Ureter (tissue), 1 donor: ENCODE results near the gene PTPRJ. TPM values are rescaled to one million over a fixed set of nuclear protein-coding genes. Genes with fewer than 3 reads are reported as not detected.

Source experiments
- DNase-seq: peaks from one replicate; pipeline ENCODE4 v3.0.0-alpha.2; 2020; ENCODE audit warnings: low spot score
- total RNA-seq: library from RNA; stranded (reverse); gene quantifications from one replicate; pipeline ENCODE4 v1.2.4, GENCODE V29; 2023
- donor health status: DM: yes; HTN: yes; CAD: no.

PTPRJ gene
- total RNA-seq, 1 donor from 2014 or later, result 18.0 TPM

DNA sequence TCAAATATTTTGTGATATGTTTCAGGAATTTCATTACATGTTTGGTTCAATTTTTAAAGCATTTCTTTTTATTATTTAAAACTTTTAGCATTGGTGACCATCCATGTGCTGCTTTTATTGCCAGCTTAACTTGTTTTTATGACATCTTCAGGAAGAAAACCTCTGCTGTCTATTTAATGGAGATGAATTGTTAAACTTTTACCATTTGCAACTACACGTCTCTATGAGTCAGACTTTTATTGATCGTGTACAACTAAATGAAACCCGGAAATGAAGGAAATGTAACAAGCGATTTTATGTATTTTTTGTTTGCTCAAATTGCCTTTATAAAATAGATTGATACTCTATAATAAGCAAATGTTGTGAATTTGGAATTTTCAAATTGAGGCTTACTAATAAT lies 113.0 kb downstream of the PTPRJ start:
- DNase-seq, result no peak

DNA sequence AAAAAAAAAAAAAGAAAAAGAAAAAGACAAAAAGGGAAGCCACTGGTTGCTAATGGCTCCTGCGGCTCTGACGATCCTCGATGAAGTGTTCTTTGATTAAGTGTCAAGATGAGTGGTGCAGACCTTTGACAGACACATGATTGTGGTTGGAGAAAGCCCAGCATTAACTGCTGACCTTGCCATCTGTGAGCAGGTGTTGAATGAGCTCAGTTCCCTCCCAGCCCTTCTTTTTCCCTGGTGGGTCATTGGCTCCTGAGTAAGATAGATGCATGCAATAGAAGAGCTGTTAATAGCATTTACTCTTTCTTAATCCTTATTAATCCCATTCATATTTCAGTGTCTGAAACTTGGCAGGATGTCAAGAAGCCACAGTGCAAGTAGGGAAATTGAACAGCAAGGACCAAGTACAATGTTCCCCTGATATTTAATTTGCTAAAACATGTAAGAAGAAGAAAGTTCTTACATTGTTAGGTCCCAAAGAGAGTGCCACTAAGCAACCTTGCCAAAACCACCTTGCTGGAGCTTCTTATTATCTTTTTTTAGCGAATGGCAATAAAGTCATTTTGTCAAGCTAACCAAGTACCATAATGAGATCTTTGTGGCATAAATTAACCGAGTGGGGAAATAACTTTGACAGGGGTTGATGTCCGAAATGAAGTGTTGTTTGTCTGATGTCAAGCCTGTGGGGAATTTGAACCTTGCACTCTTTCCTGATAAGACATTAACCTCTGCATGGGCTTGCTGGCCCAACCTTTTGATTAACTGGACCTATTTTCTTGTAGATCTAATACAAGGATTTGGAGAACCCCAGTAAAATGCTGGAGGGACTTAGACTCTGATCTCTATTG lies 113.7 kb downstream of the PTPRJ start:
- peak; percentile 29 for DNase-seq

DNA sequence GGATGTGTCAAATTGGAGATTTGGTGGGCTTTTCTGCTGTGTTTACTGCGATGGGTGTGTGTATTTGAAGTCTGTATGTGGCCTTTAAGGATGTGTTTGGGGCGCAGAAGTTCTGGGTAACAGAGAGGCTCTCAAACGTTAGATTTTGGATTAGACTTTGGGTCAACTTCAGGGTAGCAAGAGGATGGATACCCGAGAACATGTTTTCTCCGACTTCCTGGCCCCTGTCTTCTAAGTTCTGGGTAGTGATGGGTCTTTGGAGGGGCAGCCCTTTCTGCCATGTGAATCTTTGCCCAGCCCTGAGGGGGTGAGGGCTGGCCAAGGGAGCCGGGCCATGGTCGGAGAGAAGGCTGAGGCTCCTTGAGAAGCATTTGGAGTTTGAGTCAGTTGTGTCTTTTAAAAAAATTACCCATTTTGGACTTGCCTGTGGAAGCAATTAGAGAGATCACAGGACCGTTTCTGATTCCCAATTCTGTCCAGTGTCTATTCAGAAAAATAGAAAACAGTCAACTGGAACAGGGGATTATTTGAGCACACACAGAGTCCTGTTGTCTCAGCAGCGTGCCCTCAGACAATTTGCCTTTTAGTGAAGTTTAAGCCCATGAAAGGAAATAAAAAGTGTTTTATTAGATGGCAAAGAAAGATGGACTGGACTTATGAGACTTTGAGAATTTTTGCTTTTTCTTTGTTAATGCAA lies 114.4 kb downstream of the PTPRJ start:
- peak; percentile 24 for DNase-seq

DNA sequence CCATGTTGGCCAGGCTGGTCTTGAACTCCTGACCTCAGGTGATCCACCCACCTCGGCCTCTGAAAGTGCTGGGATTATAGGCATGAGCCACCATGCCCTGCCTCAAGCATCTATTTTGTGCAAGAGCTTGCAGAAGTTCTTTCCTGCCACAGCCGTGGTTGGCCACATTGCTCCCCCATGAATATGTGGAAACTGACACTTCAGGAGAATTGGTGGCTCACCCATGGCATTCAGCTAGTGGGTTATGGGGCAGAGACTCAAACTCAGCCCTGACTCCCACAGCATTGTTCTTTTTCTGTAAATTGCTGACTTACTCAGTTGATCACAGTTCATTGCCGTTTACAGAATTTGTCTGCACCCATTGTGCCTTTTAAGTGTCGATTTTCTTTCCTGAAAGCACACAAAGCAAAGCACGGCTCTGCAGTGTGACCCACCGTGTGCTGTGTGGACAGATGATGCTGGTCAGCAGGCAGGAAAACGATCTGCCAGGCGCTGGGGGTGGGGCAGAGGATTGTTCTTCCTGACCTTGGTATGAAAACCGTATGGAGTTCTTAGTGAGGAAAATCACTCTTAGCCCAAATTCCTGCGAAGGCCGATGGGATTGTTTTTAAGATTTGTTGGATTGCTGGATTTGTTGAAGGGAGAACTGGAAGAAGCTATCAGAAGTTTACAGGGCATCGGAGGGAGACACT lies 115.6 kb downstream of the PTPRJ start:
- DNase-seq, result peak; percentile 34

DNA sequence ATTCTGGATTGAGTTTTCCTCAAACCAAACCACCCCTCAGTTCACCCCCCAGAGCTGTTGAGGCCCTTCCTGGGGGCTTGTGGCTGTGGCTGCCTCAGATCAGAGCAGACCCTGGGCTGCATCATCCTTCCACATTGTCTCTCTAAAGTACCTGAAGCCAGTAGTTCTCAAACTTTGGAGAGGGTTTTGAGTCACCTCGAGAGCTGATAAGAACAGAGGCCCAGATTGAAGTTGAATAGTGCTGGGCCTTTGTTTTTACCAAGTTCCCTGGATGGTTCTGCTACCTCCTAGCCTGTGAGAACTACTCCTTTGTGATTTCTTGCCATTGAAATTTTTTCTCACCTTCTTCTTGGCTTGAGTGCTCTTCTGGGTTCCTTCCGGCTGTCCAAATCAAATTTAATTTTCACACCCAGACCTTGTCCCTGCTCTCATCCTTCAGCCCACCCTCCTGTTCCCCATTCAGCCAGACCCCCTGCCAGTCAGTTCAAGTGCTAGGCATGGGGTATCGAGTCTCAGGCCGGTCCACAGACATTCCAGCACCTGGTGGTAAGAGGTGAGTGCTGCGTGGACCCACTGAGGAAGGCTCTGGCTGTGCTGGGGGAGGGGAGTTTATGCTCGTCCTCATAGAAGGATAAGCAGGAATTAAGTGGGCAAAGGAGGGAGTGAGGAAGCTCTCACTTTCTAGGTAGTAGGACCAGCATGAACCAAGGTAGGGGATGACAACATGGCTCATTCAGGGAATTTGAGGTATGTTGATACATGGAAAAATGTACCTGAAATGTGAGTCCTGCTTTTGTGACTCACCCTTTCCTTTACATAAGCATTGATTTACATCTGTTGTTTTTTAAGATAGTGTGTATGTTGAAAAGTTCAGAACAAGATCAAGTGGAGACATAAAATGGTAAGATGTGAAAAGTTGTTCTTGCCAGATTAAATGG lies 116.5 kb downstream of the PTPRJ start:
- DNase-seq, result peak; percentile 25

DNA sequence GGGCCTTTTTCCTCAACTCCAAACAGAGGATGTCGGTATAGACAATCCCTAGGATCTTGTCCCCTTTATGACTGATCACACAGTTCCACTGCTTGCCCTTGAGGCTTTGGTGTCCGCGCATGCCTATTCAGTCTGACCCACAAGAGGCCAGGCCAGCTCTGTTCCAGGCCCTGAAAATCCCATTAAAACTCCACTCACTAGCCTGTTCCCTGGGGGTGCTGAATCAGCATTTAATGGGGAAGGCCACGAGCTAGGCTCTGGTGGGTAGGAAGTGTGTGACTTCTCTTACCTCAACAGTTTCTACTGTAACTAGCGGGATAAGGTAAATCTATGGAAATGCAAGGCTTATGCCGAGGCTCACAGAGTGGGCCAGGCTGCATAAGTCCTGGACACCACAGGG lies 117.7 kb downstream of the PTPRJ start:
- peak; percentile 28 for DNase-seq

DNA sequence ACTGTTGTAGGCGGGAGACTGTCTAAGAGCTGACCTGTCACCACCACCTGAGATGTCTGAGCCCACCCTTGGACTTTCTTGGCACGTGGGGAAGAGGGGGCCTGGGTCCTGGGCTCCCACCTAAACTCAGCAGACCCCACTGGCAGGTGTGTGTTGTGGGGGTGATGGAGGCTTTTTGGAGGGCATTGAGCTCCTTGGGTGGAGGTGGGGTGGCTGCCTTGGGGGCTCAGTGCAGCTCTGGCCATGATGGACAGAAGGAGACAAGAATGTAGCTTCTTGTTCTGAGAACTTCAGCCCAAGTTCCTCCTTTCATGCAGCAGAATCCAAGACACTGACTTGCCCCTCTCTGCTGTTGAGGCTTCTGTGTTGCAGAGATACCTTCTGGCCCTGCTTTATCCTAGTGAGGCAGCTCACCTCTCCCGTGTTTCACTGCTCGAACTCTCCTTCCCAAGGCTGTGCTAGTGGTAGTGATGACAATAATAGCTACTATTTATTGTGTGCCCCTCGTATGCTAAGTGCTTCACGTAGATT lies 119.6 kb downstream of the PTPRJ start:
- DNase-seq, result peak; percentile 28

DNA sequence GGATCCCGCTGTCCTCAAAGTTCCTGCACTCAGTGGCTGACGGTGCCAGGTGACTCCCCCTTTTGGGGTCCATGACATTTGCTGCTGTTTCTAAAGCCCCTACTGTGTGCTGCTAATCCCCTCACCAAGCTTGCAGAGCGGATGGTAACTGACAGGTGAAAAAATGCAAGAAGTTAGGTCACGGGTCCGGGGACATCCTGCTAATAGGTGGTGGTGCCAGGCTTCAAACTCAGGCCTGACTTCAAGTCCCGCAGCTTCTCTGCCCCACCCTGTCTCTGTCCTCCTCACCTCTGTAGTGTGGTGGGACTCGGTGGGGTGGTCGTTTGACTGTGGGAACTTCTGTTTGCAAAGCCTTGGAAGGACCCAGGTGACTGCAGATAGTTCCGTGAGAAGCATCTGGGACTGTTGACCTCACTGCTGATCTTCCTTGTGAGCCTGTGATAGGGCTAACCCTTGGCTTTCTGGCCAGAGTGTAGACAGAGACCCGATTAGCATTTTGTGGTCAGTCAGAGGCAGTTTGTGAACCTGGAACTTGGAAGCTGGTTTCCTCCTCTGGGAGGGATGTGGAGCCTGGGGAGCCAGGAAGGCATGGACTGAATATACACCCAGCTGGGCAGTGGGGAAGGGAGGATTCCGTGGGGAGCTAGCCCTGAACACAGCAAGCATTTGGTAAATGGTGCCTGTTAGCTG lies 120.8 kb downstream of the PTPRJ start:
- DNase-seq, result peak; percentile 22

DNA sequence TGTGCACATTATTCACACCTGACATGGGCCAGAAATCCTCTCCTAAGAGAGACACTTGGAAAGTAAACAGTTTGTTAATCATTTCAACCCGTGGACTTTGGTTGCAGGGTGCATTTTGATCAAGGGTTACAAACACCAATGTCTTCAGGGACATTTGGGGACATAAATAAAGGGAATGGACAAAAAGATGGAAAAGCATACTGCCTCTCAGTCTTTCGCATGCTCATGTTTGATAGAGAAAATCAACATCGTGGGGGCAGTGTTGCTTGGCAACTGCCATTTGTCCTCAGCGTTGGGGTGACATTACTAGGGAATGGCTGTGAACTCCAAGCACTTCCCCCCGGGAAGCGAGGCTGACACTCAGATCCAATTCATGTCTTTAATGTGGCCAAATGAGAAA lies 121.6 kb downstream of the PTPRJ start:
- no peak for DNase-seq

DNA sequence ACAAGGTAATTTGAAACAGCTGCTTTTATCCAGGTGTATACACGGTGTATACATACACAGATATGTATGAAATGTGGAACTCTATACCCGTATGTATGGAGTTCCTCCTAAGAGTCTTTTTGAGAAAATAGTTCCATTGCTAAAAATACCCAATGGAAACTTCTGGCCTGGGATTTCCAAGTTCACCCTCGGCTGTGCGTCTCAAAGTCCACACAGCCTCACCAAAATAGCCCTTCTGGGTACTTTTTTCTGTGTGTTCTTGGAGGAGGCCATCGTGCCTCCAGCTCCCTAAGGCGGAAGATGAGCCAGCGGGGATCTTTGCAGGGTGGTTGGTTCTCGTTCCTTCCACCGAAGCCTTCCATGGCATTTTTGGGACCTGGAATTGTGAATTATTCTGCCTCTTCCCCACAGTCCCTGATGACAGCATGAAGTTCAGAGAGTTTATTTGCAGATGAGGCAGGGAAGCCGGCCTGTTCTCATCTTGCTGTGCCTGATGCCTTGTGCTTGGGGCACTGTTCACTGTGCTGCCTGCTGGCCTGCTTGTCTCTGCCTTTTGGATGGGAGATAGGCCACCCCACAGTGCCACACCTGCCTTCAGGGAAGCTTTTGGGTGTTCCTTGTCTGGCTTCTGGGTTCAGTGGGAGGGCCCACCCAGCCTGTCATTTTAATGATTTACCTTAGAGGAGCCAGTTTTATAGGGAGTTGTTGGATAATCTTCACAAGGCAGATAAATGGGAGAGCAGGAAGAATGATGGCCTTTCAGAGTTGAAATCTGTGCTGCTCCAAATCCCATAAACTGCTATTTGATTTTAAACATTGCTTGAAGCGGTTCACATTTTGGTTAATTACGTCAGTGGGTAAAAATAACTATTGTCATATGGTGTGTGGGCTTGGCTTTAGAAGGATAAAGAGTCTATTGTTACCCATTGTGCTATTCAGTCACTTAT lies 123.5 kb downstream of the PTPRJ start:
- peak; percentile 37 for DNase-seq

DNA sequence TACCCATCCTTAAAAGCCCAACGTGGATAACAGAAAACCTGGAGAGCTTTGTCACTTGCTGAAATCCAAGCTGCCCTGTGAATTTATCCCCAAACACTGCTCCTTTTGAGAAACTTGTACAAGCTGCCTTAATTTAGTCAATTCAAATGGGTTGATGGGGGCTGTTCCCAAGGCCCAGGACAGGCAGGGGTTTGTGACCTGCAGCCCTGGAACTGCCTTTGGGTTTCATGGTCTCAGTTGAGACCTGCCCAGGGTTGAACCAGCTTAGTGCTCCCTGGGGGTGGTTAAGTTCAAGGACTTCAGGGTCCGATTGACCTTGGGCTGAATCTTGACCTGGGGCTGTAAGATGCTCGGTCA lies 124.2 kb downstream of the PTPRJ start:
- peak; percentile 19 for DNase-seq

DNA sequence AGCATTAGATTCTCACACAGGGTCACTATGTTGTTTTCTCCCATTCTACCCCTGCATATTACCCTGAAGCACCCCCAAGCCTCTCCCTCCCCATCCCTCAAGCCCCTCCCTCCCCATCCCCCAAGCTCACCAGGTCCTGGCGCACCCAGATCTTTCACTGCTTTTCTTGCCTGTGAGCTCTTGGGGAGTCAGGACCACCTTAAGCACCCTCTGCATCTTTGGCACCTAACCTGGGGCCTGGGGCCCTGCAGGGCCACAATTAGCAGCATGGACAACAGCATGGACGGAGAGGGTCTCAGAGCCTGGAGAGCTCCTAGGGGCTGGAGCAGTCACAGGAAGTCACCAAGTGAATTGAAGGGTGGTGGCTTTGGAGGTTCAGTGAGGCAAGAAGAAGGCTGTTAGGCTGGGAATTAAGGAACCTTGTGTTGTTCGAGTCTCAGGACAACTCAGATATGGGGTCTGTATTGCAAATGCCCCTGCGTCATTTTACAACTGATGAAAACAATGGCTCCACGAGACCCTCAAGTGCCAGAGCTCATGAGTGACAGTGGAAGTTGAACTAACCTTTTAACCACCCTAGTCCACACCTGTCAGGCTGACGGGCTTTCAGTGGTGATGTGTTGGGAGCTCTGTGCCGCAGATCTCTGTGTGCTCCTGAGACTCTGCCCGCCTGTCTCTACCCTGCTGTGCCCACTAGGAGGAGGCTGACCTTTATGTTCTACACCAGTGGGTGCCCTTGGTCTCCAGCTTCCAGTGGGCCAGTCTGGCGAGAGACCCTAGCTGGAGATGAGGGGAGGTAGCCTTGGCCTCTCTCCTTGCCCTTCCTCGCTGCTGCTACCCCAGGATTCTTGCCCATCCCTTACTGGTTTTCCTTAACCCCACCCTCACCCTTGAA lies 125.0 kb downstream of the PTPRJ start:
- peak; percentile 17 for DNase-seq

DNA sequence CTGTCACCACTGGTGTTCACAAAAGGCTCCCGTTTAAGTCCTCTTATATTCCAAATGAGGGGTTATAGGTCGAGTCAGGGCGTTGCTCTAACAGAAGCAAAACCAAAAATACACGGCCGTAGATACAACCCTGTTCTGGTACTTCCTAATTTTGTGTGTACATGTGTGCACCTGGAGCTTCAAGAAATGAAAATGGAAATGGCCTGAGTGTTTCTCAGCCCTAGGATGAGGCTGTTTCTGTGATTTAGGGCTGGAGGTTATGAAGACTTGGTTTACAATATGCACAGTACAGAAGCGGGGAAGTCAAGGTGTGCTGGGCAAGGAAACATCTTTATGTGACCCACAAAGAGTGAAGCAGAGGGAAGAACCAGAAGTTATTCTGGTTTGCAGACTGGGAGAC lies 125.8 kb downstream of the PTPRJ start:
- no peak for DNase-seq

DNA sequence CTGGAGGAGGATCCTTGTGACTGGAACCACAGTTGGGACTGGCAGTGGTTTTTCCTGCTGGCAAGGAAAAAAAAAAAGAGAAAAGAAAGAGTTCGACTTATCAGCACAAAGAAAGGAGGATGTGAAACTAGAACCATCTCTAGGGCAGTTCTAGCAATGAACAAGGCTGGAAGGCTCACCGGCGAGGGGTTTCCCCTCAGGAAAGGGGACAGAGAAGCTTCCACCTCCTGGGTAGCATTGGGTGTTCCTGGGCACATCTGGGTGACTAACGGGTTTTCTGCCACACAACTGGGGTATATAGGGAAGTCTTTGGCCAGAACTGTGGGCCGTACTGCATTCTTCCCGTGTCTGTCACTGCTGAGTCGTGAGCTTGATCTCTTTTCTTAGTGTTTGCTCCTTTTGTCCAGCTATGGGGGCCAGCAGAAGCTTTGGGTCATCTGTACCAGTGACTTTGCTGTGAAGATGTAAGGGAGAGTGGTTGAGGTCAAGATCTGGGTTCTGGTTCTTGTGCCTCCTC lies 126.9 kb downstream of the PTPRJ start:
- DNase-seq, result peak; percentile 40

DNA sequence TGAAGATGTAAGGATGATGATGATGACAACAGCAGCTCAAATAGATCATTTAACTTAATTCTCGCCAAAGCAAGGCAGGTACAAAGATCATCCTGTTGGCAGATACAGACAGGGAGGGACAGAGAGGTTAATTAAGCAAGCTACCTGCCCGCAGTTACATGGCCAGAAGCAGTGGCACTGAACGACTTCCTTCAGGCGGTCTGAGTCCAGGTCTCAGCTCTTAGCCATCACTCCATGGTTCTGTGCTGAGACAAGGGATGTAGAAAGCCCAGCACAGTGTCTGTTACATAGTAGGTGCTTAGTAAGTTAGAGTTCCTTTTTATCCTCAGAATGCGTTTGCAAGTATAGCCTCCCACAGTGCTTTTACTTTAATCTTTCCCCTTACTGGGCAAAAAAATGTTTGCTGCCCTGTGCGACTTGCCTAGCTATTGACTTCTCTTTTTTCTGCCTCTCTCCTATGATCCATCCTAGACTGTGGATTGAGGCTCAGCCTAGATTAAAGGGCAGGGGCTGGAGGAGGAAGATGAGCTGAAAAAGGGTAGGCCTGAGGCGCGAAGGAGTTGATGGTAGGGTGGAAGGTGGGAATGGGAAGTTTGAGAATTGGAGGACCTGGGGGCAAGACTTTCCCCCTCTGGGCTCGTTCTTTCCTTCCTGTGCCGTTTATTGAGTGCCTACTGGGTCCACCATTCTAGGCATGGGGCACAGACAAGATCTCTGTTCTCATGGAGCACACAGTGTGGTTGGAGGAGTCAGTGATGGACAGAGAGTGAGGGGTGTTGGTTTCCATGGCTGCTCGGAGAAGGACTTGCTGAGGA lies 128.1 kb downstream of the PTPRJ start:
- DNase-seq, result peak; percentile 36

DNA sequence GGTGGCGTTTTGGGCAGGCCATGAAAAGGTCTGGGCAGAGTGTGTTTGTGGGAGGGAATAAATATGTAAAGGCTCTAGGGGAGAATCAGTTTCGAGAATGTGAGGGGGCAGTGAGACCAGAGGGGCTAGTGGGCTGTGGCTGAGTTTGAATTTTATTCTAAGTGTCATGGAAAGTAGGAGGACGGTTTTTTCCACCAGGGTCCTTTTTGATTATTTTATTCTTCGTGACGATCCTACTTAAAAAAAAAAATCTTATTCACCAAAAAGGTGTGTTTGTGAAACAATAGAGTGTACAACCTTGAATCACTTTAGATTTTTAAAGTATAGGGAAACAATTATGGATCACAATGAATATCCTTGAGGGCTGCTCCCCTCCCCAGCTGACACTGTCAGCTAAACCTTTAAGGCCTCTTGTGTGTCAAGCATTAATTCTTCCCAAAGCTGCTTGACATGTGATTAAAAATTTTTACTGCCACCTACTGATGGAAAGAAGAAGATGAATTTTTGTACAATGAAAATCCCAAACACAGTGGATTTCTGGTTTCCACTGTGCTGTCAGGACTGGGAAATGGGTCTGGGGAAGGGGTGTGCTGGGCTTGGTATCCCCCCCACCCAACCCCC lies 128.8 kb downstream of the PTPRJ start:
- DNase-seq, result peak; percentile 41

DNA sequence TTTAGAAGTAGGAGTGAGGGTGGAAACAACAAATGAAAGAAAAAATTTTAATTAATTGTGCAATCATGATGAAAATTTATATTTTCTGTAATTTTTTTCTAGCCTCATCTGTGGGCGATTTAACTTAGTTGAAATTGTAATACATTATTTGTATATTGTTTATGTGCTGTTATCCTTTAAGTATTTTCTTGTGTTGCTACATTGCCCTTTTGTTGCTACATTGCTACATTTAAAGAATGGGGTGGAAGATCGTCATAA lies 130.1 kb downstream of the PTPRJ start:
- DNase-seq, result no peak
